IMR-90 (cell line): Measurements from ENCODE around the gene AQP7. TPM values are rescaled to one million over a fixed set of nuclear protein-coding genes. Genes with fewer than 3 reads are reported as not detected.

Experiments used
- ATAC-seq: fragments of 200-7000 bp; cut with Tn5 transposase; 2 replicates; pipeline ENCODE4 v1.9.1; 2020; ENCODE audit warnings: low read depth, mild to moderate bottlenecking, moderate library complexity
- BruUV-seq: library from RNA; stranded (reverse); fragments of 400-500 nt; replicated peaks from 2 replicates; lab custom pipeline; 2021; lab: Mats Ljungman, UMichigan
- CTCF ChIA-PET: fragments of 300-600 bp; formaldehyde crosslinking; extraction: SDS; loops from one replicate; lab custom pipeline; 2021; ENCODE audit warnings: antibody characterized with exemption; lab: Yijun Ruan, JAX
- POLR2A ChIA-PET: fragments of 300-600 bp; sonication (Branson Sonifier 250); formaldehyde crosslinking; loops from one replicate; lab custom pipeline; 2022; ENCODE audit warnings: antibody characterized with exemption; ENCODE audit not compliant: unreplicated experiment; lab: Charles Lee
- DNase-seq: peaks from one replicate; pipeline ENCODE4 v3.0.0; 2013
- H2AFZ ChIP-seq: replicated peaks from 2 replicates; pipeline ENCODE3; 2013; ENCODE audit warnings: low read length, mild to moderate bottlenecking; ENCODE audit not compliant: poor library complexity
- H2AK5ac ChIP-seq: 2 replicates; pipeline ENCODE4 v1.6.1; 2013; ENCODE audit warnings: low read depth, low read length, inconsistent platforms
- H2AK9ac ChIP-seq: replicated peaks from 2 replicates; pipeline ENCODE3; 2013; ENCODE audit warnings: mild to moderate bottlenecking, low read depth, low read length, moderate library complexity; ENCODE audit not compliant: poor library complexity
- H2BK120ac ChIP-seq: 2 replicates; pipeline ENCODE4 v1.6.1; 2013; ENCODE audit warnings: low read depth, low read length, inconsistent platforms
- H2BK15ac ChIP-seq: 3 replicates; pipeline ENCODE4 v1.6.1; 2013; ENCODE audit warnings: low read depth, low read length, inconsistent platforms
- H2BK20ac ChIP-seq: 2 replicates; pipeline ENCODE4 v1.6.1; 2013; ENCODE audit warnings: low read depth, mild to moderate bottlenecking, inconsistent platforms, low read length, moderate library complexity
- H2BK5ac ChIP-seq: 2 replicates; pipeline ENCODE4 v1.6.1; 2013; ENCODE audit warnings: mild to moderate bottlenecking, low read depth, low read length, inconsistent platforms; ENCODE audit not compliant: poor library complexity, severe bottlenecking
- H3K14ac ChIP-seq: replicated peaks from 2 replicates; pipeline ENCODE4 v1.6.1; 2013; ENCODE audit warnings: low read depth, low read length, inconsistent platforms
- H3K18ac ChIP-seq: 2 replicates; pipeline ENCODE4 v1.6.1; 2013; ENCODE audit warnings: low read depth, low read length, control low read depth
- H3K23ac ChIP-seq: 2 replicates; pipeline ENCODE4 v1.6.1; 2013; ENCODE audit warnings: low read depth, low read length, inconsistent platforms
- H3K27ac ChIP-seq: 2 replicates; pipeline ENCODE4 v1.5.1; 2013; ENCODE audit warnings: mild to moderate bottlenecking, control low read depth, low read length; ENCODE audit not compliant: insufficient read depth
- H3K27me3 ChIP-seq: 2 replicates; pipeline ENCODE4 v1.6.1; 2013; ENCODE audit warnings: low read length; ENCODE audit not compliant: control insufficient read depth, insufficient read depth
- H3K36me3 ChIP-seq: 2 replicates; pipeline ENCODE4 v1.6.1; 2013; ENCODE audit warnings: low read length, mixed read lengths; ENCODE audit not compliant: control insufficient read depth, insufficient read depth
- H3K4ac ChIP-seq: 2 replicates; pipeline ENCODE4 v1.6.1; 2013; ENCODE audit warnings: low read depth, low read length, inconsistent platforms
- H3K4me1 ChIP-seq: 2 replicates; pipeline ENCODE4 v1.6.1; 2013; ENCODE audit warnings: low read length, mixed read lengths; ENCODE audit not compliant: control insufficient read depth, insufficient read depth
- H3K4me2 ChIP-seq: 2 replicates; pipeline ENCODE4 v1.6.1; 2013; ENCODE audit warnings: low read depth, mild to moderate bottlenecking, control low read depth, low read length, moderate library complexity
- H3K4me3 ChIP-seq: 2 replicates; pipeline ENCODE4 v1.5.1; 2013; ENCODE audit warnings: low read depth, mild to moderate bottlenecking, control low read depth, low read length, moderate library complexity; ENCODE audit not compliant: insufficient read depth
- H3K56ac ChIP-seq: 2 replicates; pipeline ENCODE4 v1.6.1; 2013; ENCODE audit warnings: low read length, inconsistent platforms; ENCODE audit not compliant: insufficient read depth; ENCODE audit errors: extremely low read depth
- H3K79me1 ChIP-seq, 2 experiments: 2 replicates each; pipeline ENCODE4 v1.6.1; 2013; ENCODE audit warnings: low read length in 2 of 2, inconsistent platforms in 1 of 2, low read depth in 1 of 2
- H3K9ac ChIP-seq: 2 replicates; pipeline ENCODE4 v1.6.1; 2013; ENCODE audit warnings: low read depth, low read length, control low read depth
- H3K9me1 ChIP-seq: 2 replicates; pipeline ENCODE4 v1.6.1; 2013; ENCODE audit warnings: low read length, inconsistent platforms; ENCODE audit not compliant: insufficient read depth
- H3K9me3 ChIP-seq: 2 replicates; pipeline ENCODE4 v1.6.1; 2013; ENCODE audit warnings: low read length; ENCODE audit not compliant: control insufficient read depth, insufficient read depth
- H4K20me1 ChIP-seq: 2 replicates; pipeline ENCODE4 v1.6.1; 2013; ENCODE audit warnings: low read length, inconsistent platforms; ENCODE audit not compliant: insufficient read depth
- H4K5ac ChIP-seq: 2 replicates; pipeline ENCODE4 v1.6.1; 2013; ENCODE audit warnings: mild to moderate bottlenecking, low read depth, low read length, control low read depth
- H4K8ac ChIP-seq, 2 experiments: 2 replicates each; pipeline ENCODE4 v1.6.1; 2013; ENCODE audit warnings: low read depth in 2 of 2, low read length in 2 of 2, control low read depth in 1 of 2, inconsistent platforms in 1 of 2
- H4K91ac ChIP-seq: 2 replicates; pipeline ENCODE4 v1.6.1; 2013; ENCODE audit warnings: low read depth, low read length, inconsistent platforms; ENCODE audit not compliant: insufficient read depth
- BHLHE40 ChIP-seq: fragments of 150-350 bp; IDR thresholded peaks from 2 replicates; pipeline ENCODE4 v1.6.1; 2016; ENCODE audit warnings: mild to moderate bottlenecking, low read depth, low read length
- ELK1 ChIP-seq: fragments of 150-350 bp; IDR thresholded peaks from 2 replicates; pipeline ENCODE4 v1.6.1; 2016; ENCODE audit warnings: low read depth, mild to moderate bottlenecking, low read length, moderate library complexity, borderline replicate concordance
- MAFK ChIP-seq: IDR thresholded peaks from 2 replicates; pipeline ENCODE4 v1.6.1; 2012; ENCODE audit warnings: low read depth, low read length, improper control_type of control experiment
- MAZ ChIP-seq: IDR thresholded peaks from 2 replicates; pipeline ENCODE4 v1.6.1; 2012; ENCODE audit warnings: low read depth, mild to moderate bottlenecking, low read length, improper control_type of control experiment, moderate library complexity, borderline replicate concordance
- MXI1 ChIP-seq: IDR thresholded peaks from 2 replicates; pipeline ENCODE4 v1.6.1; 2012; ENCODE audit warnings: low read depth, mild to moderate bottlenecking, low read length, moderate library complexity, borderline replicate concordance
- RAD21 ChIP-seq: IDR thresholded peaks from 2 replicates; pipeline ENCODE4 v1.6.1; 2012; ENCODE audit warnings: low read length, improper control_type of control experiment
- RCOR1 ChIP-seq: IDR thresholded peaks from 2 replicates; pipeline ENCODE4 v1.6.1; 2012; ENCODE audit warnings: mild to moderate bottlenecking, low read length, improper control_type of control experiment; ENCODE audit not compliant: insufficient replicate concordance
- RFX5 ChIP-seq: IDR thresholded peaks from 2 replicates; pipeline ENCODE4 v1.8.0; 2012; ENCODE audit warnings: low read depth, mild to moderate bottlenecking, low read length, moderate library complexity
- USF2 ChIP-seq: fragments of 150-350 bp; IDR thresholded peaks from 2 replicates; pipeline ENCODE4 v1.6.1; 2017; ENCODE audit warnings: mild to moderate bottlenecking, antibody characterized with exemption, low read length, low read depth
- WGBS, 2 experiments: methylation state at CpG; one replicate each; pipeline versions ENCODE4 v1.1.5 to v1.1.7; 2013; ENCODE audit warnings: missing lambda C conversion rate in 2 of 2; ENCODE audit not compliant: insufficient read length in 1 of 2; ENCODE audit errors: extremely low coverage in 2 of 2; 5-methylcytosine and 5-hydroxymethylcytosine counted together
- dilution Hi-C: fragments of 300-500 bp; cut with HindIII; formaldehyde crosslinking; loops from one replicate; pipeline ENCODE4 v1.14.3; 2018; ENCODE audit warnings: low sequenced_read_pairs; ENCODE audit not compliant: unreplicated experiment
- in situ Hi-C: fragments of 300-500 bp; cut with MboI; formaldehyde crosslinking; loops from 3 replicates; pipeline ENCODE4 v1.14.3; 2019; ENCODE audit warnings: low sequenced_read_pairs, inconsistent platforms, mixed read lengths
- intact Hi-C: fragments of 100-400 bp; cut with micrococcal nuclease; formaldehyde crosslinking; loops from 2 replicates; pipeline ENCODE4 v1.10.0; 2022
- polyA plus RNA-seq, 3 experiments: library from polyadenylated mRNA; depleted of rRNA; stranded (reverse); fragments of >200 nt; gene quantifications; 2 replicates each; pipeline ENCODE4 v1.2.3, GENCODE V29; 2012; ENCODE audit warnings: low replicate concordance in 1 of 3
- total RNA-seq: library from RNA; depleted of rRNA; stranded (reverse); fragments of >200 nt; gene quantifications from 2 replicates; pipeline ENCODE4 v1.2.3, GENCODE V29; 2012

Gene AQP7
- total and polyA plus RNA-seq, 2 of the 4 experiments (the other 2 are of a cell fraction) = 0.07 TPM; not detected in 1

GRCh38 chr9:33418090-33418489, 15.7 kb upstream of the AQP7 start:
- Histone ChIP-seq H2AK5ac (no peak overlapping the region), H4K20me1 (no peaks in the 10 kb centered on the region), H4K91ac (no peak overlapping the region), H3K4ac (no peak overlapping the region), H4K8ac (no peak overlapping the region), H3K56ac (no peak overlapping the region), H3K9ac (no peak overlapping the region), H3K14ac (no peak overlapping the region), H3K9me1 (no peaks in the 10 kb centered on the region), H3K4me3 (no peak overlapping the region), H3K27ac (no peak overlapping the region), H3K27me3 (peaks cover 19% of the 10 kb centered on the region), H3K36me3 (no peaks in the 10 kb centered on the region), H2BK120ac (no peak overlapping the region), H2AK9ac (no peak overlapping the region), H2BK20ac (no peak overlapping the region), H3K18ac (no peak overlapping the region), H2BK15ac (no peak overlapping the region), H2BK5ac (no peak overlapping the region), H2AFZ (no peak overlapping the region), H3K9me3 (no peaks in the 10 kb centered on the region), H4K5ac (no peak overlapping the region), H3K79me1 (no peaks in the 10 kb centered on the region), H3K4me2 (no peak overlapping the region), H3K4me1 (no peaks in the 10 kb centered on the region), H3K23ac (no peak overlapping the region)
- intact Hi-C loops (no loop called here), dilution Hi-C loops (no loop called here), in situ Hi-C loops (loop anchor here (25.0 kb wide), 1 partner anchor 294 kb away; no protein-coding TSS in a partner anchor)
- TF ChIP-seq MAZ (no peak), RFX5 (no peak), RCOR1 (no peak), ELK1 (no peak), USF2 (no peak), MAFK (no peak), BHLHE40 (no peak), MXI1 (no peak), RAD21 (no peak)
- POLR2A ChIA-PET = no interaction called here
- no peak for DNase-seq
- 67% methylated on average over 1 of the region's 8 CpGs; no CpG with 5 or more reads in 1 of the 2 experiments for WGBS, 2 experiments
- CTCF ChIA-PET = no interaction called here
- BruUV-seq = no TSS peak
- ATAC-seq = no peak
